Measurements from ENCODE around the gene POR.
A peak's percentile ranks its signal among the peaks of the same experiment; 100 is the strongest.
"Not testable (repeated sequence)": the region's sequence is repeated elsewhere in the genome, so short reads cannot be mapped to it uniquely, and the experiment has no call there.

POR gene

DNA sequence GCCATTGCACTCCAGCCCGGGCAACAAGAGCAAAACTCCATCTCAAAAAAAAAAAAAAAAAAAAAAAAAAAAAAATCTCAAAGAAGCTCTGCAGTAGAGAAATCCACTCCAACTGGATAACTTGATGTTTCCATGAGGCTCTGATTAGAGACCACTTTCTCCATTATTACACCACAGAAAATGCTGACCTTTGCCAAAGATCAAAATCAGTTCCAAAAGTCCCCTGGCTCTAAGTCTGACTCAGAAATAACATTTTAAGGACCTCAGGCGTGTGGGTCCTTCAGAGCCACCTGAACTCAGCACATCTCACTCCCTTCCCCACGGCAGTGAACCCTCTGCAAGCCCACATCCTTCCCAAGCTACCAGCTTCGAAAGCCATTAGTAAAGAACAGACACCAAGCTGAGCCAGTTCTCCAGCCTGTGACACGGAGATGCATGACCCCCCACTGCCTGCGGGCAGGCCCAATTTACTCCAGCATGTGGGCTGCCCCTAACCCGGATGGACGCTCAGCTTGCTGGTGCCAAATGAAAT, 93.3 kb downstream of the POR start:
- peaks cover 7 to 10% of the 10 kb centered on the region in 2 experiments for H3K4me1 ChIP-seq (ENCODE audit: control insufficient read depth in 1 of 2, insufficient read depth in 1 of 2, low read depth in 1 of 2, low read length in 1 of 2)
- peak overlapping the region; percentile 61 for H3K27ac ChIP-seq
- no peaks in the 10 kb centered on the region for H3K27me3 ChIP-seq
- H3K36me3 ChIP-seq, result peaks cover 48% of the 10 kb centered on the region
- H3K9me3 ChIP-seq, result no peaks in the 10 kb centered on the region
- no peak overlapping the region for H3K4me3 ChIP-seq (ENCODE audit: low read depth in 1 of 2, low read length in 1 of 2)
- TF ChIP-seq, protein P1, sequence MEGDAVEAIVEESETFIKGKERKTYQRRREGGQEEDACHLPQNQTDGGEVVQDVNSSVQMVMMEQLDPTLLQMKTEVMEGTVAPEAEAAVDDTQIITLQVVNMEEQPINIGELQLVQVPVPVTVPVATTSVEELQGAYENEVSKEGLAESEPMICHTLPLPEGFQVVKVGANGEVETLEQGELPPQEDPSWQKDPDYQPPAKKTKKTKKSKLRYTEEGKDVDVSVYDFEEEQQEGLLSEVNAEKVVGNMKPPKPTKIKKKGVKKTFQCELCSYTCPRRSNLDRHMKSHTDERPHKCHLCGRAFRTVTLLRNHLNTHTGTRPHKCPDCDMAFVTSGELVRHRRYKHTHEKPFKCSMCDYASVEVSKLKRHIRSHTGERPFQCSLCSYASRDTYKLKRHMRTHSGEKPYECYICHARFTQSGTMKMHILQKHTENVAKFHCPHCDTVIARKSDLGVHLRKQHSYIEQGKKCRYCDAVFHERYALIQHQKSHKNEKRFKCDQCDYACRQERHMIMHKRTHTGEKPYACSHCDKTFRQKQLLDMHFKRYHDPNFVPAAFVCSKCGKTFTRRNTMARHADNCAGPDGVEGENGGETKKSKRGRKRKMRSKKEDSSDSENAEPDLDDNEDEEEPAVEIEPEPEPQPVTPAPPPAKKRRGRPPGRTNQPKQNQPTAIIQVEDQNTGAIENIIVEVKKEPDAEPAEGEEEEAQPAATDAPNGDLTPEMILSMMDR (IDR thresholded peaks at IDR 0.05), result no peak

DNA sequence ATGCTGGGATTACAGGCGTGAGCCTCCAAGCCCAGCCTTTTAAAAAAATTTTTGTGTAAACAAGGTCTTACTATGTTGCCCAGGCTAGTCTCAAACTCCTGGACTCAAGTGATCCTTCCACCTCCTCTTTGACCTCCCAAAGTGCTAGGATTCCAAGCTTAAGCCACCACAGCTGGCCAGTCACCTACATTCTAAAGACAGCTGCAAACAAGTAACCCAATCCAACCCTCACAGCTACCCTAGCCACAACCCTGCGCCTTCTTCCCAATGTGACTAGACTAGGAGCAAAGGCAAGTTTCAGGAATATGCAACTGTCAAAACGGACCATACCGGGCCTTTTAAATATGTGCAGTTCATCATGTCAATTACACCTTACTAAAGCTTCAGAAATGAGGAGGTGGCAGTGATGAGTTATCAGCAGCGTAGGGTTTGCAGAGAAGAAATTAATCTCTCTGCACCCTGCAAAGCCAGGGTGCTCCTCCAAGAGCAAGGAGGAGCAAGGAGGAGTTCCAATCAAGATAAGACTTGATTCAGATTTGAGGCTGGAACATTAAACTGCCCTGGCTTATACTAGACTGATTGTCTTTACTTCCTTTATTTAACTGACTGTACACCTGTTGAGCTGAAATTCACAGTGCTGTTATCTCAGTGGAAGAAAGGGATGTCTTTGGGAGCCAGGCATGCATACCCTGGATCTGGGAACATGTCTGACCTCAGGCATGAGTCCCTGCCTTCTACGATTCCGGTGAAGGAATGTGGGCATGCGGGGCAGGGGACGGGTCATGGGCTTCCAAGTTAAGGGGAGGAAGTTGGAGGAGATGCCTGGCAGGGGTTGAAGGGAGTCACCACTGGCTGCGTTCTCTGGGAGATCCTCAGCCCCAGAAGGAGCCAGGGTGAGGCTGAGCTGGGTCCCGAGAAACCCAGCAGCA, 95.0 kb downstream of the POR start:
- H3K36me3 ChIP-seq, result peaks cover 36% of the 10 kb centered on the region
- peak overlapping the region; percentile 61 for H3K27ac ChIP-seq
- TF ChIP-seq, protein P1 (IDR thresholded peaks at IDR 0.05), result no peak
- no peaks in the 10 kb centered on the region for H3K9me3 ChIP-seq
- H3K27me3 ChIP-seq, result no peaks in the 10 kb centered on the region
- peaks cover 7 to 10% of the 10 kb centered on the region in 2 experiments for H3K4me1 ChIP-seq (ENCODE audit: control insufficient read depth in 1 of 2, insufficient read depth in 1 of 2, low read depth in 1 of 2, low read length in 1 of 2)
- H3K4me3 ChIP-seq (ENCODE audit: low read depth in 1 of 2, low read length in 1 of 2), result no peak overlapping the region

DNA sequence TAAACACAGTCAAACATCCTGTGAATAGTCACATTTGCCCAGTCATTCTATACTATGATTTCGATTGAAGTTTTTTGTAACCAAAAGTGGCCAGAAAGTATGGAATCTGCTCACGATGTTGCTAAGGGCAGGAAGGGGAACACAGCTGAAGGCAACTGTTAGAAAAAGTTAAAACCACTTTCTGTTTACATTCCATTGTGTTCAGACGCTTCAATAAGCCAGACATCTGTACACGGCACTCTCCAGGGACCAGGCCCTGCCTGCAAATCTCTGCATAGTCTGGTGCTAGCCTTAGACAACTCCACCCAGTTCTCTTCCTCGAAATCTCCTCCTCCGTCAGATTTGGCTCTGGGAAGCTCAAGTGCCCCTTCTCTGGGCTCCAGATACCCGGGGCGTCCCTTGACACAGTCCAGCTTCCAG, 96.5 kb downstream of the POR start:
- H3K36me3 ChIP-seq, result peaks cover 41% of the 10 kb centered on the region
- no peaks in the 10 kb centered on the region for H3K27me3 ChIP-seq
- TF ChIP-seq, protein P1 (IDR thresholded peaks at IDR 0.05), result no peak
- H3K9me3 ChIP-seq, result no peaks in the 10 kb centered on the region
- no peak overlapping the region for H3K27ac ChIP-seq
- H3K4me1 ChIP-seq (ENCODE audit: control insufficient read depth in 1 of 2, insufficient read depth in 1 of 2, low read depth in 1 of 2, low read length in 1 of 2), result peaks cover 7 to 10% of the 10 kb centered on the region in 2 experiments
- no peak overlapping the region for H3K4me3 ChIP-seq (ENCODE audit: low read depth in 1 of 2, low read length in 1 of 2)

DNA sequence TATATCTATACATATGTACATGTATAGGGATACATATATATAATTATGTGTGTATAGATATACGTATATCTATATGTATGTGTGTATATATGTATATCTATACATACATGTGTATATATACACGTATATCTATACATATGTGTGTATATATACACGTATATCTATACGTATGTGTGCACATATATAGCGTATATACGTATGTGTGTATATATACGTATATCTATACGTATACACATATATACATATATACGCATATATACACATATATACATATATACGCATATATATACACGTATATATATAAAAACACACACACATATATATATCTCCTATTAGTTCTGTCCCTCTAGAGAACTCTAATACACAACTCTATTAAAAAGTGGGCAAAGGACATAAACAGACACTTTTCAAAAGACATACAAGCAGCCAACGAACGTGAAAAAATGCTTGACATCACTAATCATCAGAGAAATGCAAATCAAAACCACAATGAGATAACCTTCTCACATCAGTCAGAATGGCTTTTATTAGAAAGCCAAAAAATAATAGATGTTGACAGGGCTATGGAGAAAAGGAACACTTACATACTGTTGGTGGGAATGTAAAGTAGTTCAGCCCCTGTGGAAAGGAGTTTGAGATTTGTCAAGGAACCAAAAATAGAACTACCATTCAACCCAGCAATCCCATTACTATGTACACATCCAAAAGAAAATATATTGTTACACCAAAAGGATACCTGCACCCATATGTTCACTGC, 101.4 kb downstream of the POR start:
- H3K9me3 ChIP-seq, result no peaks in the 10 kb centered on the region
- H3K4me3 ChIP-seq (ENCODE audit: low read depth in 1 of 2, low read length in 1 of 2), result no peak overlapping the region
- H3K36me3 ChIP-seq, result peaks cover 59% of the 10 kb centered on the region
- H3K27ac ChIP-seq, result no peak overlapping the region
- H3K4me1 ChIP-seq (ENCODE audit: control insufficient read depth in 1 of 2, insufficient read depth in 1 of 2, low read depth in 1 of 2, low read length in 1 of 2), result no peaks in the 10 kb centered on the region
- TF ChIP-seq, protein P1 (IDR thresholded peaks at IDR 0.05), result no peak
- H3K27me3 ChIP-seq, result no peaks in the 10 kb centered on the region

DNA sequence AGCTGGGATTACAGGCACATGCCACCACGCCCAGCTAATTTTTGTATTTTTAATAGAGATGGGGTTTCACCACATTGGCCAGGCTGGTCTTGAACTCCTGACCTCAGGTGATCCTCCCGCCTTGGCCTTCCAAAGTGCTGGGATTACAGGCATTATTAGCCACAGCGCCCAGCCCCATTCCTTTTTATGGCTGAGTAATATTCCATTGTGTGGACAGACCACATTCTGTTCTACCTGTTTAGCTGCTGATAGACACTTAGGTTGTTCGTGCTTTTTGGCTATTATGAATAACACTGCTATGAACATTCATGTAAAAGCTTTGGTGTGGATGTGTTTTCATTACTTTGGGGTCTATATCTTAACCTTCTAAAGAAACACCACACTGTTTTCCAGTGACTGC, 103.6 kb downstream of the POR start:
- not testable (repeated sequence) for H3K9me3 ChIP-seq, H3K27me3 ChIP-seq
- H3K4me1 ChIP-seq (ENCODE audit: control insufficient read depth in 1 of 2, insufficient read depth in 1 of 2, low read depth in 1 of 2, low read length in 1 of 2), result peaks cover 9 to 12% of the 10 kb centered on the region in 2 experiments

More for the DNA sequence above, 103.6 kb downstream of the POR start:
- not testable (repeated sequence) for H3K4me3 ChIP-seq (ENCODE audit: low read depth in 1 of 2, low read length in 1 of 2); H3K27ac ChIP-seq
- peaks cover 52% of the 10 kb centered on the region for H3K36me3 ChIP-seq
